OCI-LY3 (cell line): ENCODE data around the gene LMX1B.

Source experiments
- CTCF ChIP-seq: fragments of 200-600, 300-600 bp; sonication (generic); IDR thresholded peaks from 2 replicates; pipeline ENCODE4 v1.5.1; 2014; ENCODE audit warnings: antibody characterized with exemption, low read length, low read depth
- EZH2phosphoT487 ChIP-seq: fragments of 200-600 bp; shearing (Covaris generic); IDR thresholded peaks from 2 replicates; pipeline ENCODE4 v1.6.1; 2018; ENCODE audit warnings: antibody characterized with exemption, mixed run types, low read depth

GRCh38 chr9:126674365-126675146 is 60.8 kb downstream of the LMX1B start:
- no peak for TF ChIP-seq CTCF
- no peak for TF ChIP-seq EZH2phosphoT487
